ENCODE data around the gene PDE8B.

Gene PDE8B

DNA sequence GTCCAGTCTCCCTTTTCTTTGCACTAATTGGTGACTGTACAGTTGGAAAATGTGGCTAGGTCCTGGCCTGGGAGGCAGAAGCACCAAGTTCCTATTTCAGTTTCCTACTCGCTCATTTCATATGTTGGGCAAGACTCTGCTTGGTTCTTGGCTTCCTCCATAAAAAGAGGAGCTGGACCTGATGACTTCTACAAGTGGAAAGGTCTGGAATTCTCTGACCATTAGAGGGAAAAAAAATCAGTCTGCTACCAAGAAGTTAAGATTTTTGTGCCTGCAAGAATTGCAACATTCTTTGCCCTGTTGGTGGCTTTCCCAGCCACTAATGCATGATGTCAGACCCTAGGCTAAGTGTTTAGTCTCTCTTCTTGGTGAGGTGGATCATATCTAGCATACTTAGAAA lies 190.2 kb downstream of the PDE8B start:
- TF ChIP-seq, protein P1, sequence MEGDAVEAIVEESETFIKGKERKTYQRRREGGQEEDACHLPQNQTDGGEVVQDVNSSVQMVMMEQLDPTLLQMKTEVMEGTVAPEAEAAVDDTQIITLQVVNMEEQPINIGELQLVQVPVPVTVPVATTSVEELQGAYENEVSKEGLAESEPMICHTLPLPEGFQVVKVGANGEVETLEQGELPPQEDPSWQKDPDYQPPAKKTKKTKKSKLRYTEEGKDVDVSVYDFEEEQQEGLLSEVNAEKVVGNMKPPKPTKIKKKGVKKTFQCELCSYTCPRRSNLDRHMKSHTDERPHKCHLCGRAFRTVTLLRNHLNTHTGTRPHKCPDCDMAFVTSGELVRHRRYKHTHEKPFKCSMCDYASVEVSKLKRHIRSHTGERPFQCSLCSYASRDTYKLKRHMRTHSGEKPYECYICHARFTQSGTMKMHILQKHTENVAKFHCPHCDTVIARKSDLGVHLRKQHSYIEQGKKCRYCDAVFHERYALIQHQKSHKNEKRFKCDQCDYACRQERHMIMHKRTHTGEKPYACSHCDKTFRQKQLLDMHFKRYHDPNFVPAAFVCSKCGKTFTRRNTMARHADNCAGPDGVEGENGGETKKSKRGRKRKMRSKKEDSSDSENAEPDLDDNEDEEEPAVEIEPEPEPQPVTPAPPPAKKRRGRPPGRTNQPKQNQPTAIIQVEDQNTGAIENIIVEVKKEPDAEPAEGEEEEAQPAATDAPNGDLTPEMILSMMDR (IDR thresholded peaks at IDR 0.05; ENCODE audit: low read depth, low read length, missing control alignments): no peak
- no peak overlapping the region for H3K4me3 ChIP-seq (replicated peaks; ENCODE audit: low read depth, low read length)
- DNase-seq (ENCODE audit: extremely low read depth, low read depth): no peak

DNA sequence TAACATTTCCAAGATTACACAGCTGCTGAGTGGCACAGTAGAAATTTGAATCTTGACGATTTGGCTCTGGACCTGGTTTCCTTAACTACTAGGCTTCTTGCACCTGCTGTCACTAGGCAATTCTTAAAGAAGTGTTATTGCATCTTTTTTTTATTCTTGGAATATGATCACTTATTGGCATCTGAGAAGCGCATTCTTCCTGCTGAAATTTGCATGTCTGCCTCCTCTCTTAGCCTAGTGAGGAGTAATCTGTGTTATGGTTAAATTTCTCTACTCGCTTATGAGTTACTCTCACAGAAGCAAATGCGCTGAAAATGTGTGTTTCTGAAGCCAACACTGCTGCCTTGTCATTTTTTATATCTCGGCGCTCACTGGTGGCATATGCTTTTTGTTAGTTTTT lies 192.3 kb downstream of the PDE8B start:
- DNase-seq (ENCODE audit: extremely low read depth, low read depth): no peak
- TF ChIP-seq, protein P1 (IDR thresholded peaks at IDR 0.05; ENCODE audit: low read depth, low read length, missing control alignments): no peak
- no peak overlapping the region for H3K4me3 ChIP-seq (replicated peaks; ENCODE audit: low read depth, low read length)

- TF ChIP-seq, protein P1 (IDR thresholded peaks at IDR 0.05; ENCODE audit: low read depth, low read length, missing control alignments): no peak
- no peak overlapping the region for H3K4me3 ChIP-seq (replicated peaks; ENCODE audit: low read depth, low read length)
- DNase-seq (ENCODE audit: extremely low read depth, low read depth): no peak
Observed at GRCh38 chr5:77407152-77407551, 196.7 kb downstream of the PDE8B start.

DNA sequence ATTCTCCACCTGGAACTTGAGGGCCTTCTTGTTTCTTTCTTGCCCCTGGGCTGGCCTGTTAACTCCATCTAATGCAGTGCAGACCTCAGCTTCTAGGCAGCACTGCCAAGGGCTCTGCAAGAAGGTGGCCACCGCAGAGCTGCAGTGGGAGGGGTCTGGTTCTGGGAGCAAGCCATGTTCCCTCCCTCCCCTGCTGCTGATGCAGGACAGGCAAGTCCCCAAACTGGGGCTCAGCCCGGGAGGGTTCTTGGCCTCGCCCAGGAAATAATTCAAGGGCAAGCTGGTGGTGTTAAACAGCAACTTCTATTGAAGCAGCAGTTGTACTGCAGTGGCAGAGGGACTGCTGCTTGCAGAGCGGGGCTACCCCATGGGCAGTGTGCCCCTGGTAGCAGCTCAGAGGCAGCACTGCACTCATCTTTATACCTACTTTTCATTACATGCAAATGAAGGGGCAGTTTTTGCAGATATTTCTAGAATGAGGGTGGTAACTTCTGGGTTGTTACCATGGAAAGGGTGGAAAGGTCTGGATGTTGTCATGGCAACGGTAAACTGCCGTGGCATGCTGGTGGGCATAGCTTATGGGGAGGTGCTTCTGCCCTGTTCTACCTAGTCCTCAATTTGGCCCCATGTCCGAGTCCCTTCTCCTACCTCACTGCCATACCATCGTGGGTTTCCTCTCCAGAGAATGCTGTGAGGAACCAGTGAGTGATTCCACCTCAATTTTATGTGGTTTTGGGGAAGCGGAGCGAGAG lies 199.6 kb downstream of the PDE8B start:
- TF ChIP-seq, protein P1 (IDR thresholded peaks at IDR 0.05; ENCODE audit: low read depth, low read length, missing control alignments): no peak
- no peak overlapping the region for H3K4me3 ChIP-seq (replicated peaks; ENCODE audit: low read depth, low read length)
- DNase-seq (ENCODE audit: extremely low read depth, low read depth): no peak

GRCh38 chr5:77413049-77413448 lies 202.6 kb downstream of the PDE8B start:
- H3K4me3 ChIP-seq (replicated peaks; ENCODE audit: low read depth, low read length): no peak overlapping the region
- DNase-seq (ENCODE audit: extremely low read depth, low read depth): no peak
- TF ChIP-seq, protein P1 (IDR thresholded peaks at IDR 0.05; ENCODE audit: low read depth, low read length, missing control alignments): no peak

DNA sequence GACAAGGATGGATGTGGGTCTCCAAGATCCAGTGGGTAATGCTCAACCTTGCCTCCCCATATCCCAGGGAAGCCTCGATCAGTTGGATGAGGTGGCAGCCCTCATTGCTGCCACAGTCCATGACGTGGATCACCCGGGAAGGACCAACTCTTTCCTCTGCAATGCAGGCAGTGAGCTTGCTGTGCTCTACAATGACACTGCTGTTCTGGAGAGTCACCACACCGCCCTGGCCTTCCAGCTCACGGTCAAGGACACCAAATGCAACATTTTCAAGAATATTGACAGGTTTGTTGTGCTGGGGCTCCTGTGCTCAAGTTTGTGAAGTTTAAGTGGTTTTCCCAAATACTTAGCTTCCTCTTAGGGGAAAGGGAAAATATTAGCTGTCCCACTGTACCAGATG lies 207.7 kb downstream of the PDE8B start:
- TF ChIP-seq, protein P1 (IDR thresholded peaks at IDR 0.05; ENCODE audit: low read depth, low read length, missing control alignments): no peak
- DNase-seq (ENCODE audit: extremely low read depth, low read depth): no peak
- no peak overlapping the region for H3K4me3 ChIP-seq (replicated peaks; ENCODE audit: low read depth, low read length)

Measured in HFF-Myc (cell line).